Myocyte (in vitro differentiated cells): ENCODE results near the gene TRAF2. TPM values are rescaled to one million over a fixed set of nuclear protein-coding genes. Genes with fewer than 3 reads are reported as not detected.
"Not testable (repeated sequence)": the region's sequence is repeated elsewhere in the genome, so short reads cannot be mapped to it uniquely, and the experiment has no call there.

Experiments used
- DNase-seq: peaks from one replicate; pipeline ENCODE4 v3.0.0-alpha.2; 2012; ENCODE audit warnings: low read depth
- total RNA-seq: library from RNA; depleted of rRNA; stranded (reverse); fragments of >200 nt; gene quantifications from 2 replicates; pipeline ENCODE4 v1.2.3, GENCODE V29; 2014

TRAF2 gene
- total RNA-seq, 1 donor from 2014 or later, result 7.0 TPM

DNA sequence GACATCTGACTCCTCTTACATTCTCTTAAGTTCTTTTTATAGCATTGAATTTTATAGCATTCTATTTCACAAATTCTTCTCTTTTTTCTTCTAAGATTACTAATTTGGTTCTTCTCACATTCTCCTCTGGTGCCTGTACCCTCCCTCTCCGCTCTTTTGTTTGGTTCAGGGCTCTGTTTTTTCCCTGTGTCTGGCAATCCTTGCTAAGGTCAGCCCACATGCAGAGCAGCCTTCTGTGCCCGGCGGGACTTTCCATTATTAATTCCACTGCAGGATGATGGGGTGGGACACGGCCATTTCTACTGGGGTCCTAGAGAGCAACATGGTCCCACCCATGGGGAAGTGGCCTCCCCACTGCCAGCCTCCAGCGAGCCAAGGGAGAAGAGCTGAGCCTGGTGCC, 9.8 kb upstream of the TRAF2 start:
- no peak for DNase-seq

DNA sequence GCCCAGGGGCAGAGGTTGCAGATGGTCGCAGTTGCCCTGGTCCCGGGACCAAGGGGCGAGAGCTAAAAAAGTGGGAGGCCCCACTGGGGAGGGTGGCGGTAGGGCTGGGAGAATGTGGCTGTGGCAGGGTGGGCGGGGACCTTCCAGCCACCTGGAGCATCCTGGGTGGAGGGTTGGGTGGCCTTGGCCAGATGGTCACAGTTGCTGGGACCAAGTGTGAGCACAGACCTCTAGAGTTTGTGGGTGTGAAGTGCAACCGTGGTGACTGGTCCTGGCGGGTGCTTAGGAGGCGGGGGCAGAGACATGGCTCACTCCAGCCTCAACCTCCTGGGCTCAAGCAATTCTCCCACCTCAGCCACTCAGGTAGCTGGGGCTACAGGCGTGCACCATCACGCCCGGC, 5.7 kb upstream of the TRAF2 start:
- no peak for DNase-seq

DNA sequence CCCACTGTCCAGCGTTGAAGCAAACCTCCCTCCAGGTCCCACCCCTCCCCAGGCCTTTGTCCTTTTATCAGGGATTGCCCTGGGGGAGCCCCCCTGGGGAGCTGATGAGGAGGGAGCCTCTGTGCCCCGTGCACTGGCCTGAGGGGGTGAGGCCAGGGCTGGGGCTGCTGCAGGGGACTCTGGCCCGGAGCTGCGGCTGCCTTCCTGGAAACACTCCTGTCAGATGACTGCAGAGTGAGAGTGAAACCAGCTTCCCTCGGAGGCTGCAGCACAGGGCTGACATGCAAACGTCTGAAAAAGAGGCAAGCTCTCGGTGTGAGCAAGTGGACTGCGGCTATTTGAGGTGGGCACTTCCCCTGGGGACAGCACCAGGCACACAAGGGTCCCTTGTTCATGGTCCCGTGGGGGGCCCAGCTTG, 4.6 kb upstream of the TRAF2 start:
- no peak for DNase-seq

DNA sequence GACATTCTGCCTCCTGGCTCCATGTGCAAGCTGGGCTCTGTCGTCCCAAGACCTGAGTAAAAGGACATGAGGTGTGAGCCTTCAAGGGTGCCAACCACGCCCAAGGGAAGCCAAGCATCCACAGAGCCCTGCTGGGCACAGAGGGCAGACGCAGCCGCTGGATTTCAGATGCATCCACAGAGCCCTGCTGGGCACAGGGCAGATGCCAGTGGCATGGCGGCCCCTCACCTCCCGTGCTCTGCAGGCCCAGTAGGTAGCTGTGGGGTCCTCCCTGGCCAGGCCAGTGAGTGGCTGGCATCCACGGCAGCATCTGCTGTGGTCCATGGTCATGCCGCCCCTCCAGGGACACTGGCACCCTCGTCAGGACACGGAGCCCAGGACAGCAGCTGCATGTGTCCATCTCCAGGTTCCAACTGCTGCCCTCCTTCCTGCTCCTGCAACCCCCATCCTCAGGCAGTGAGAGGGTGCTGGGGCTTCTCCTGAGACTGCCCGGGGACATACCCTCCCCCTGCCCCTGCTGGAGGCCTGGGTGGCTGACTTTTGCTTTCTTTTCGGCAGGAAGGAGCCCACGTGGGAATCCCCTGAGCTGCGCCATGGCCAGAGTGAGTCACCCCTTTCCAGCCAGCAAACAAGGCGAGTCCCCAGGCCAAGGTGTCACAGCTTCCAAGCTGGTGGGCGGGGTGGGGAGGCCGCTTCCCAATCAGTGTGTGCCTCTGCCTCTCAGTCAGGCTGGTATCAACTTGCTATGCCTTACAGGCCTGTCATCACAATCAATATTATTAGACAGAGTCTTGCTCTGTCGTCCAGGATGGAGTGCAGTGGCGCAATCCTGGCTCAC, 4.0 kb upstream of the TRAF2 start:
- DNase-seq, result peak; percentile 66

DNA sequence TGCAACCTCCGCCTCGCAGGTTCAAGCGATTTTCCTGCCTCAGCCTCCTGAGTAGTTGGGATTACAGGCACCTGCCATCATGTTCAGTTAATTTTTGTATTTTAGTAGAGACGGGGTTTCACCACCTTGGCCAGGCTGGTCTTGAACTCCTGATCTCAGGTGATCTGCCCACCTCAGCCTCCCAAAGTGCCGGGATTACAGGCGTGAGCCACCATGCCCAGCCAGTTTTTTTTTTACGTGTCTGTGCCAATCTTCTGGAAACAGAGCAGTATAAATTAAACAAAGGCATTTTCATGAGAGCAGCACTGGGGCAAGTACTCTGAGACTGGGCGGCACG, 3.4 kb upstream of the TRAF2 start:
- DNase-seq, result not testable (repeated sequence)

DNA sequence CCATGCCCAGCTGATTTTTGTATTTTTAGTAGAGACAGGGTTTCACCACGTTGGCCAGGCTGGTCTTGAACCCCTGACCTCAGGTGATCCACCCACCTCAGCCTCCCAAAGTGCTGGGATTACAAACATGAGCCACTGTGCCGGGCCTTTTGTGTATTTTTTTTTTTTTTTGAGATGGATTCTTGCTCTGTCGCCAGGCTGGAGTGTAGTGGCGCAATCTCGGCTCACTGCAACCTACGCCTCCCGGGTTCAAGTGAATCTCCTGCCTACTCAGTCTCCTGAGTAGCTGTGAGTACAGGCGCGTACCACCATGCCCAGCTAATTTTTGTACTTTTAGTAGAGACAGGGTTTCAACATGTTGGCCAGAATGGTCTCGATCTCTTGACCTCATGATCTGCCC, 2.6 kb upstream of the TRAF2 start:
- DNase-seq, result not testable (repeated sequence)

DNA sequence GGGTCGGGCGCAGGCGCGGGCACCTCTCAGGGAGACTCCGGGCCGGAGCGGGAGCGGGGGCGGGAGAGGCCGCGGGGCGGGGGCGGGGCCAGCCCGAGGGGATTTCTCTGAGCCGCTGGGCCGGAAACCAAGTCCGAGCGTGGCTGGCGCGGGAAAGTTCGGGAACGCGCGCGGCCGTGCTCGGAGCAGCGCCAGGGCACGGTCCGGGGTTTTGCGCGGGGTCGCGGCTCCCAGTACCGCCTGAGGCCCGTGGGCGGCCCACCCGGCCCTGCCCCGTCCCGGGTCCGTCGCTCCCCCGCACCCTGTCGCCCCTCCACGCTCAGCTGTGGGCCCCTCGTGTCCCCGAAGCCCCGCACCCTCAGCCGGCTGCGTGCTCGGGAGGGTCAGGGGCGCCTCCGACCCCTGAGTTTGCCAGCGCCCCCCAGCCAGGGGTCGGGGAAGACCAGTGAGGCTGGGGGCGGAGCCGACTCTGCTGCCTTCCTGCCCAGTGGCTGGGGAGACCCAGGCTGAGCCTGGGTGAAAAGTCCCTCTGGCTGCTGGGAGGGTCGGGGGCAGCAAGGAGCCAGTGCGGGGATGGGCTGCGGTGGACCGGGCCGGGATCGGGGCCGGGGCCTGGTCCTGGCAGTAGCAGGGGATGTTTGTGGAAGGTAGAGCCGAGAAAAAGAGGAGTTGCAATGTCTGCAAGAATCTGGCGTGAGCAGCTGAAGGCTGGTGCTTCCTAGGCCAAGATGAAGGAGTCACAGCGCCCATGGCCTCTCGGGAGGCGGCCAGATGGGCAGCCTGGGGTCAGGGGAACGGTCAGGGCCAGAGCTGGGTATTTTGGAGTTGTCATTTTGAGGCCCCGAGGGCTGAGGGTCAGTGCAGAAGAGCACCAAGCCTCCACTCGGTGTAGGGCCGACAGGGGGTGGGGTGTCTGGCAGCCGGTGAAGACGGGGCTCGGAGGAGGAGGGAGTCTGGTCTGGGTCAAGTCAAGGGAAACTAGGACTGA, 588 bp downstream of the TRAF2 start:
- DNase-seq, result peak; percentile 28

DNA sequence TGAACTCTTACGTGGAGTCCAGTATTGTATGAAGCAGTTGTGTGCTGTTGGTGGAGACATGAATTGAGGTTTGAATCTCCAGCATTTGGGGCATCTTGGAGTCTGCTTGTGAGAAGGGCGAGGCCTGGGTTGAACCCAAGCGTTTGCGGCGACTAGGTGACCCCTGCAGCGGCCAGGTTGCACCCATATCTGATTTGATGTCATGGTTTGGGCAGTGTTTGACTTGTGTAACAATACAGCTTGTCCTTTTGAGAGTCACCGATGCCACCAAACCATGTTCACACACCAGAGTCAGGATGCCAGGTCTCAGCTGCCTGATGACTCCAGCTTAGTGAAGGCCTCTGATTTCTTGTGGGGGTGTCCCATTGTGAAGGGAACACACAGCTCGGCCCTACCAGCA, 2.1 kb downstream of the TRAF2 start:
- no peak for DNase-seq

DNA sequence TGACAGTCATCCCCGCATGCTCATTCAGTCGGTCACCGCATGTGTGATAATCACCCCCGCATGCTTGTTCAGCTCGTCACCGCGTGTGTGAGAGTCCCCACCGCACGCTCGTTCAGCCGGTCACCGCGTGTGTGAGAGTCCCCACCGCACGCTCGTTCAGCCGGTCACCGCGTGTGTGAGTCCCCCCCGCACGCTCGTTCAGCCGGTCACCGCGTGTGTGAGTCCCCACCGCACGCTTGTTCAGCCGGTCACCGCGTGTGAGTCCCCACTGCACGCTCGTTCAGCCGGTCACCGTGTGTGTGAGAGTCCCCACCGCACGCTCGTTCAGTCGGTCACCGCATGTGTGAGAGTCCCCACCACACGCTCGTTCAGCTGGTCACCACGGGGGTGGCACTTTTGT, 3.5 kb downstream of the TRAF2 start:
- no peak for DNase-seq

DNA sequence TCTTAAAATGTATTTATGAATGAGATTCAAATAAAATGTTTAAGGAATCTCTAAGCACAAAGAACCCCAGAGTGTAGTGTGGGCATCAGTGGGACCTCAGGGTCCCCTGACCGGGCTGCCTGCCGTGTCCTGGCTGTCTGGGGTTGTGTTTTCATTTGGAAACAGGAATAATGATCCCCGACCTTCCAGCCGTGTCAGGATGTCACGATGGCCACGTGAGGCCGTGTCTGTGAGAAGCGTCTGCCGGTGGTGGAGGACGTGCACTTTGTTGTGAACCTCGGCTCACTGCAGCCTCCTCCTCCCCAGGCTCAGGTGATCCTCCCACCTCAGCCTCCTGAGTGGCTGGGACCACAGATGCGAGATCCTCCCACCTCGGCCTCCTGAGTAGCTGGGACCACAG, 4.3 kb downstream of the TRAF2 start:
- DNase-seq, result no peak

DNA sequence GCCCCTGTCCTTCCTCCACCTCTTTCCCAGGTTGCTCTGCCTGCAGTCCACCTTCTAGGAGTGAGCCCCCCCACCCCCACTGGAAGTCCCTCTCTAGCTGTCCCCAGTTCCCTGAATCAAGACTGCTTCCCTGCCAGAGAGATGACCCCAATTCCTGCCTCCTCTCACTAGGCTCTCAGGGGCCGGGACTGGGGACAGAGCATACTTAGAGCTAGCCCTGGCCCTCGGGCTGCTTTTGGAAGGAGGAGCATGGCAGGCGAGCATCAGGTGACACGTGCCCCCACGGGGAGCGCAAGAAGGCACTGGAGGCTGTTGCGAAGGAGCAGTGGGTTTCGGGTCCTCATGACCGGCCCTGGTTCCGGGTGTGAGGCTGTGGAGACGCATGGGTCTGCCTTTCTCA, 9.7 kb downstream of the TRAF2 start:
- DNase-seq, result no peak

DNA sequence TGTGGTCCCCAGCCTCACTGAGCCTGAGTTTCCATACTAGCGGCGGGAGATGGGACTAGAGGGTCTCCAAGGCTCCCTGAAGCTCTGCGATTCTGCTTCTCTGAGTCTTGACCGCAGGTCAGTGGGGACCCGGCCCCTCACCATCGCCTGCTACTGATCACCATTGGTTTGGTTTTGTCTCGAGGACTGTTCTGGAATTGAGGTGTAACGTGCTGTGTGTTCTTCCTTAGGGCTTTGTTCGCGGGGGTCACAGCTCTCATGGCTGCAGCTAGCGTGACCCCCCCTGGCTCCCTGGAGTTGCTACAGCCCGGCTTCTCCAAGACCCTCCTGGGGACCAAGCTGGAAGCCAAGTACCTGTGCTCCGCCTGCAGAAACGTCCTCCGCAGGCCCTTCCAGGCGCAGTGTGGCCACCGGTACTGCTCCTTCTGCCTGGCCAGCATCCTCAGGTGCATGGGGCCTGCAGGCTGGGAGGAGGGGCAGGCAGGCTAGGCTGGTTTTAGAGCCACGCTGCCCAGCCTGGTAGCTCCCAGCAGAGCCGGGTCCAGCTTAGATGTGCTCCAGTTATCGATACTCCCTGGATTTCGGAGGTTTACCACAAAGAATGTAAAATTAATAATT, 12.3 kb downstream of the TRAF2 start:
- DNase-seq, result no peak

DNA sequence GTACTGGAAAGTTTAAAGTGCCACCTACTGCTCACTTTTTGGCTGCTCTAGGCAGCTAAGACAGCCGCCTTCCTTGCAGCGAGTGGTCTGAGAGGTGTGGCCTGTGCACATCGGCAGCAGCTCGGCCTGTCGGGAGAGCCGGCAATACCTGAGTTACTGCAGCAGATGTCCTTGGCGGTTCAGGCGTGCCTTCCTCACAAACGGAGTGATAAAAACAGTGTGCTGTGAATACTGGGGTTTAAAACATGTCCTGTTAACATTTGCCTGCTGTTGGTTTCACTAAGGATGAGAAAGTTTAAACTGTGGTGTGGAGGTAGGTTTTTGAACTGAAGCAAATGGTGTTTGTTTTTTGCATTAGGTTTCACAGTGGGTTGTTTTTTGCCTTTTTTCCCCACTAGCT, 12.9 kb downstream of the TRAF2 start:
- DNase-seq, result no peak

DNA sequence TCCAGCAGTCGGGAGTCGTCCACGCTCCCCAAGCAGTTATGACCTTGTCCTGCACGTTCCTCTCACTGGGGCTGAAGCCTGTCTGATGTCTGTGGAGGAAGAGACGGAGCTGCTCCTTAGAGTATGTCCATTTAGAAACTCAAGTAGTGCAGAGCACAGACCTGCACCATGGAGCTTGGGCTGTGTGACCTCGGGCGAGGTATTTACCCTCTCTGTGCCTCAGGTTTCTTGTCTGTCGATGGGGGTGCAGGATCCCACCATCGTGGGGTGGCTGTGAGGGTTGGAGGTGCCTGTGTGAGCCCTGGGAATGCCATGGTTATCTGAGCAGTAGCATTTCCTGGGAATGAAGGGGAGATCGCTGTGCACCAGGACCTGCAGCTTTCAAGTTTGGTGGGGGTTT, 14.2 kb downstream of the TRAF2 start:
- DNase-seq, result no peak

DNA sequence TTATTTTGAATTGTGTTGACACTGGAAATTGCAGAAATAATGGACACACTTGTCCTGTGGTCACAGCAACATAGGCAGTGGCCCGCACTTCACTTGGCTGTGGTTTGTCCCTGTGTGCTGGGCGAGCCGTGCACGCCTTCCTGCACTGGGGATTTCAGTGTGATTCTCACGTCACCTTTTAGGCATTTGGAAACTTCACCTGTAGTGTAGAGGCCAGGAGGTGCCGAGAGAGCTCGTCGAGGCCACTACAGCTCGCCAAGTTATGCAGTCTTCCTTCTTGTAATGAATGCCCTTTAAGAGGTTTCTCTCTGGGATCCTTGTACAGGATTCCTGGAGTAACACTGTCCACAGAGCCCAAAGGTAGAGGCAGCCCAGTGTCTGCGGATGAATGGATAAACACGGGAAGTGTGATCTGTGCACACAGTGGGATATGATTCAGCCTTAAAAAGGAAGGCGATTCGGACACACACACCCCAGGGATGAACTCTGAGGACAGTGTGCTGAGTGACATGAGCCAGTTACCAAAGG, 14.7 kb downstream of the TRAF2 start:
- no peak for DNase-seq

DNA sequence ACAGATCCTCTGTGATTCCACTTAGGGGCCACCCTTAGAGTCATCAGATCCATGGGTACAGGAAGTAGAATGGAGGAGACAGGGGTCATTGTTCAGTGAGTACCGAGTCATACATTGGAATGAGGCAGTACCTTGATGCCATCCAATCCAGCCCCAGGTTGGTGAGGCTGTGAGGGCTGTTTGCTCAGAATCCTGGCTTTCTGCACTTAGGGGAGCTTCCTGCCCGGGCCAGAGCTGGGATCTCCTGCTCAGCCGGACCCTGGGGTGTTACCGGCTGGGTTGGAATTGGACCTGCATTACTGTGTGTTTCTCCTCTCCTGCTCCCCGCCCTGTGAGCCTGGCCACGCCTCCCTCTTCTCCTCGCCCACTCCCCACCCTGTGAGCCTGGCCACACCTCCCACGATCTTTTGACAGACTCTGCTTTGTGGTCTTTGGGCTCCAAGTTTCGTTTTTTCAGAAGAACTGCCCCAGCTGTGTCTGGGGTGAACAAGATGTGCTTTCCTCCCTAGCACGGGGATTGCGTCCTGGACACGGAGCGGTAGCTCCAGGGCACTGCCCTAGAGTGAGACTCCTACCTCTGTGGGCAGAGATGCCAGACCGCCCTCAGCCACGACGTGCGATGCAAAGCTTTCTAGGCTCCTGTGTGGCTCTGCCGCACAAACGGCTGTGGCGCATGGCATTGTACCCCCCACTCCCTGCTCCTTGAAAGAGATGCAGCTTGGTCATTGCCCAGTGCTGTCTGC, 15.4 kb downstream of the TRAF2 start:
- DNase-seq, result no peak

DNA sequence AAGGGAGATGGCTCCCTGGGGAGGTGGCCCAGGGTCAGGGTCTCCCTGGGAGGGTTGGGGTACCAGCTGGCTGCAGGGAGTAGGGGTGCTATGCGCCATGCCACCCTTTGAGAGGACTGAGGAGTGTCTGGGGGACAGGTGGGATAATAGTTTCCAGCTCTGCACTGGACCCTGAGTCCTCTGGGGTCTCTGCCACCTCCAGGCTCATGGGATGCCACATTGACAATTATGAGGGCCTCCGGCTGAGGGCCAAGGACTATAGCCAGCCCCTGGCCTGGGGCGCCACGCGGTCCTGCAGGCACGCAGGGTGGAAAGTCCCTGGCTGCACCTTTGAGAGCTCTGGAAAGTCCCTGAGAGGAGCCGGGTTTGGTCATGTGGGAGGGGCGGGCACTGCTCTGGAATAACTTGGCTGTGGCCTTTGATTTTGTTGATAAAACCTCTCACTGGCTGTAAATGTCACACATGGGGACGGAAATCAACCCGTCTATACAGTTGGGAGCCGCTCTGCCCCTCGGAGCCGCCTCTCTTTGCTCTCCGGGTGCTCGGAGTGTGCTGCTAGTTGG, 16.0 kb downstream of the TRAF2 start:
- peak; percentile 31 for DNase-seq

DNA sequence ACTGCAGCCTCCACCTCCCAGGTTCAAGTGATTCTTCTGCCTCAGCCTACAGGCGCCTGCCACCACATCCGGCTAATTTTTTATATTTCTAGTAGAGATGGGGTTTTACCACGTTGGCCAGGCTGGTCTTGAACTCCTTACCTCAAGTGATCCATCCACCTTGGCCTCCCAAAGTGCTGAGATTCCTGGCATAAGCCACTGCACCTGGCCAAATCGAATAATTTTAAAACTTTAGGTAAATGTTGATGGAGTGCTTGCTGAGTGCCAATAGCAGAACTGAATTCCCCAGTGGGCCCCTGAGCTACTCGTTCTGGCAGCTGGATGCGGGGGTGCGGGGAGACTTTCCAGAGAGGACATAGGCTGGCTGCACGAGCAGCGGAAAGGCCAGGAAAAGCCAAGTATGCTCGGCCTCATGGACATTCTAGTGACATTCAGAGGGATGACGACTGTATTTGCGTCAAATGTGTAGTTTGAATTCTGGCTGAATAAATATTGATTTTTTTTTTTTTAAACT, 16.8 kb downstream of the TRAF2 start:
- no peak for DNase-seq

DNA sequence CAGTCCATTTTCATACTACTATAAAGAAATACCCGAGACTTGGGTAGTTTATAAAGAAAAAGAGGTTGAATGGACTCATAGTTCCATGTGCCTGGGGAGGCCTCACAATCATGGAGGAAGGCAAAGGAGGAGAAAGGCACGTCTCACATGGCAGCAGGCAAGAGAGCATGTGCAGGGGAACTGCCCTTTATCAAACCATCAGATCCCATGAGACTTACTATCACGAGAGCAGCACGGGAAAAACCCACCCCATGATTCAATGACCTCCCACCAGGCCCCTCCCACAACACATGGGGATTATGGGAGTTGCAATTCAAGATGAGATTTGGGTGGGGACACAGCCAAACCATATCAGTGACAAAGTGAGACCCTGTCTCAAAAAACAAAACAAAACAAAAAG, 19.9 kb downstream of the TRAF2 start:
- no peak for DNase-seq
